HG02571 (cell line): Measurements from ENCODE around the gene PIM3.

Experiments
- ATAC-seq: cut with Tn5 transposase; IDR thresholded peaks from one replicate; pipeline ENCODE4 v1.9.1; 2021; ENCODE audit warnings: mild to moderate bottlenecking, moderate library complexity; ENCODE audit not compliant: unreplicated experiment

Gene PIM3

GRCh38 chr22:49999946-50000586 lies 39.5 kb downstream of the PIM3 start:
- no peak for ATAC-seq

DNA sequence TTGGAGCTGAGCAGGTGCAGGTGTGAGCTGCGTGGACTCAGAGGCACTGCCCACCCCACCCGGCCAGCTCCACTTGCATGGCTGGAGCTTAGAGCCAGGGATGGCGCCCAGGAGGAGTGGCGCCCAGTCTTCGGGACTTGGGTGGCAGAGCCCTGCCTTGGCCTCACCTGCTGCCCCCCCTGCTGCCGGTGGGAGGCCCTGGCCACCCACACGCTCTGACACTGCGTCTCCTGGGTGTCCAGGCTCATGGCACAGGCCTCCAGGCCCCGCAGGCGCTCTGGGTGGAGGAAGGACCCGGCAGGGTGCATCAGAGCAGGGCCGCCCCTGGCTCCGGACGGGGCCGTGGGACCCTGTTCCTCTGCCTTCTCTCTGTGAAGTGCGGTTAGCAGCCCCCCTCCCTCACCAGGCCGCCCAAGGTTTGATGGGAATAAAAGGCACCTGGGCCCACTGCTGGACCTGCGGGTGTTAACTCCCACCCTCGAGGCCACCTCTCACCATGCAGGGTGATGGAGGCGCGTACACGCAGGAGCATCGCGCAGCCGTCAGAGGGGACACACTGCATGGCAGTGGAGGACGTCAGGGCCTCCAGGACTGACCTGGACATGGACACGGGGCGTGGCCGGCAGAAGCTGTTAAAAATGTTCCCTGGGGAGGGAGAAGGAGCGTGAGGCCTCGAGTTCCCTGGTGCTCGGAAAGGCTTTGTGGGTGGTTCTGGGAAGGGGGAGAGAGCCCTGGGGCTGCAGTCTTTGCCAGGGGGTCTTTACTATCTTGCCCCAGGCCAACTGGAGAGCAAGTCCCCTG lies 40.2 kb downstream of the PIM3 start:
- ATAC-seq: no peak

GRCh38 chr22:50001388-50002231 lies 41.0 kb downstream of the PIM3 start:
- ATAC-seq: no peak

- no peak for ATAC-seq
Observed at GRCh38 chr22:50002791-50003190, 42.2 kb downstream of the PIM3 start.

- ATAC-seq: no peak
Observed at GRCh38 chr22:50004918-50005317, 44.3 kb downstream of the PIM3 start.

GRCh38 chr22:50007057-50007511 lies 46.5 kb downstream of the PIM3 start:
- no peak for ATAC-seq

GRCh38 chr22:50008151-50009040 lies 47.8 kb downstream of the PIM3 start:
- ATAC-seq: no peak

DNA sequence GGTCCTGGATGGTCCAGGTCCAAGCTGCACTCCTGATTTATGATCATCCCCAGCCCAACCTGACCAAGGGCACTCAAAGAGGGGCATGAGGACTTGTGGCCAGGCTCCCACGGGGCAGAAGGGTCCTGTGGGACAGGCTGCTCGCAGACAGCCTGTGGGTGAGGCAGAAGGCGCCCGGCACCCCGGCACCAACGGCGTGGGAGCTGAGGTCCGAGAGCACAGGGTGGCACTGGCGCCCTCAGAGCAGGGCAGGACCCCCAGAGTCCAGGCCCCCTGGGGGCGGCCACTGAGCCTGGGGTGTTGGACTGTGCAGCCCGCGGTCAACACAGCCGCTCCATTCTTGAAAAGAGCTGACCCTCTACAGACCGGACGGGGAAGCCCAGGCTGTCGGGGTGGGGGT lies 48.7 kb downstream of the PIM3 start:
- ATAC-seq: no peak

DNA sequence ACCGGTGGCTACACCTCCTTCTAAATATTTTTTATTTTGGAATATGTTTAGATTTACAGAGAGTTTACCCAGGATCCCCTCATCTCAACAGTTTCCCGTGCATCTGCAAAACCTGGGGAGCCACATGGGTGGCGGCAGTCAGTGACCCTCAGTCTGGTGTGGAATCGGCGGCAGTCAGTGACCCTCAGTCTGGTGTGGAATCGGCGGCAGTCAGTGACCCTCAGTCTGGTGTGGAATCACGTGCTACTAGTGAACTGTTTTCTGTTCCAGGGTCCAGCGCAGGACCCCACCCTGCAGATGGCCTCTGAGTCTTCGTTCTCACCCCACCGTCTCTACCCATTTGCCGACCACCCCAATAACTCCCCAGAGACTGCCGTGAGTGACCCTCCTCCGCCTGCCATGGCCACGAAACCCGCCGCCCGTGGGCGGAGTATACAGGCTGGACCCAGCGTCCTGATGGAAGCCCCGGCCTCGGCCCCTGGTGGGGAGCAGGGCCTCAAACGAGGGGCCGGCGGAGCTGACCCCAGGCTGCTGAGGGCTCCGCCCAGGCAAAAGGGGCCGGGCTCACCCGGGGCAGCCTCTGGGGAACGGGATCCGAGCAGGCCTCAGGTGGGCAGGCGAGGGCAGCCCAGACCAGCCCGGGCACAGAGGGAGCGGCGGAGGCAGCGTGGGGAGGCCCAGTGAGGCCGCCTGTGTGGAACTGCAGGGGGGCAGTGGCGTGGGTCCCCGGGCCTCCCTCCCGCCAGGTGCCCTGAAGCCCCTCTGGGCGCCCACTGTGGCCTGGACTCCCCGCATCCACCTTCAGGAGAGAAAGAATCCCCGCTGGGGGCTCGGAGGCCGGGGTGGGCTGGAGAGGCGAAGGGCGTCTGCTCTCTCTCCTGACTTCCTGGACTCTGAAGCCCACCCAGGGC lies 49.4 kb downstream of the PIM3 start:
- ATAC-seq: no peak

GRCh38 chr22:50010676-50011446 lies 50.3 kb downstream of the PIM3 start:
- ATAC-seq: no peak

DNA sequence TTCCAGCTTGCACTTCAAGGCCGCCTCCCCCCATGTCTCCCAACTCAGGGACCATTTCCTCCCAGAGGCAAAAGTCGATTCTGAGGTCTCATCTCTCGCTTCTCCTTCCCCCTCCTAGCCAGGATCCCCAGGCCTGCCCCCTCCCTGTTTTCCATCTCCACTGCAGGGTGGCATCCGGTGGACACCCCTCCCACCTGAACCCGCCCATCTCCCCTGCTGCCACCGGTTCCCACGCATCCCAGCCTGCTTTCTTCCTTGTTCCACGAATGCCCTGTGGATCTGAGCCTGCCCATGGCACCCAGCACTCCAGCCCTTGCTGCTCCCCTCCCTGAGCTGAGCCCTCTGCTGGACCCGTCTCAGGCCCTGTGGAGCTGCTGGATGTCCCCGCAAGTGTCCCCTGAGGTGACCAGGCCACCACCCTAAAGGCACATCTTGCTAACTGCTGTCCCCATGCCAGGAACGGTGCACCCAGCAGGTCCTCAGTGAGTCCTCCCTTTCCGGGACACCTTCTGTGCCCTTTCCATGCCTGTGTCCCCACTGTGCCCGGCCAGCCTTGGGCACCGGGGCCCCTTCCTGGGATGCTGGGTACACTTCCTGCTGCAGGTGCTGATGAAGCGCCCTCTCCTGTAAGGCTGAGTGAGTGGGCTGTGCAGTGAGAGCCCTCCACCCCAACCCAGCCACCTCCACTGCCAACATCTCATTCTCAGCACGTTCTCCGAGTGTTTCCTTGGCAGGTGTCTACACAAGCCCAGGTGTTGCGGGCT lies 51.1 kb downstream of the PIM3 start:
- no peak for ATAC-seq

DNA sequence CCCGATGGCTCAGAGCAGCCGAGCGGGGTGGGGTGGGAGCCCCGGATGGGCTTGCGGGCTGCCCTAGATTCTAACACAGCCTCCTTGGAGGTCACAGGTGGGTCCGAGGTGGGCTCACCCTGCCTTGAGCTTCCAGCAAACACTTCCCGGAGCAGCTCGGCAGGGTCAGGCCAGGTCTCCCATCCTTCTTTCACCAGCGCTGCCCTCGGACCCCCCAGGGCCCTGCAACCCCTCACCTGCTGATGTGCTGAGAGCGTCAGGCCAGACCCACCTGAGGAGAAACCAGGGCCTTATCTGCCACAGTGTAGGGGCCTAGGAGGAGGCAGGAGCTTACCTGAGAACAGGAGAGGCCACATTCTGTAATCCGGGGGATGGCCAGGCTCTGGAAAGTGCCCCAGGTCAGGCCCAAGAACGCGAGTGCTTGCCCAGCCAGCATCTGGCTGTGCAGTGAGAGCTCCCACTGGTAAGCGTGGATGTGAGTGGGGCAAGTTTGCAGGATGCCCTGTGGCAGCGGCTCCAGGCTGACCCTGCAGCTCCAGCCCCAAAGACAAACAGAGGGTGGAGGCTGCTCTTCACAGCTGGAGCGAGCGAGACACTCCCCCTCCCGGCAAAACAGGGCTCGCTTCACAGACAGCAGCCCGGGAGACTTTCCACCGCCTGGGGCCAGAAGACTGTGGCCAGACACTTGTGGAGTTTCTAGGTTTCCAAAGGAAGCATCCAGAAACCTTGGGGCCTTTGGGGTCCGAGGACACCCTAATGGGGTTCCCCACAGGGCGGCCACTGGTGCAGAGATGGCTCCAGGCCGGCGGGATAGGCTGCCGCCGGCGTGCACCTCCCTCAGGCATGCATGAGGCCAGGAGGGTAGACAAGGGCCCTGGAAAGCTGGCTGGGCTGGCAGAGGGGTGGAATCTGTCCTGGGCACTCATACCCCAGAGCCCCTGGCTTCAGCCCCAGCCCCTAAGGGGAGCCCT lies 51.9 kb downstream of the PIM3 start, which contains the start of gene IL17REL:
Gene IL17REL (minus strand): TSS at position 555 of the 971 bp plus-strand sequence. CDS start 119 bp downstream, at position 436.
- no peak for ATAC-seq
